PFSK-1 (cell line): ENCODE data around the gene ADNP2.

Experiments
- FOXP2 ChIP-seq: optimal IDR thresholded peaks from 2 replicates; pipeline ENCODE3; 2011; ENCODE audit warnings: borderline replicate concordance, control low read depth, inconsistent platforms; ENCODE audit not compliant: insufficient read depth; ENCODE audit errors: extremely low read length, extremely low read depth
- POLR2AphosphoS5 ChIP-seq: IDR thresholded peaks from 2 replicates; pipeline ENCODE4 v1.6.1; 2012; ENCODE audit warnings: low read depth, mild to moderate bottlenecking, control low read depth, low read length, moderate library complexity
- REST ChIP-seq, 2 experiments: IDR thresholded peaks; 2 replicates each; pipeline versions ENCODE4 v1.6.1 to v1.8.0; 2011 to 2012; ENCODE audit warnings: low read depth in 2 of 2, low read length in 2 of 2, control low read depth in 1 of 2, inconsistent platforms in 1 of 2, mild to moderate bottlenecking in 1 of 2, moderate library complexity in 1 of 2; ENCODE audit not compliant: insufficient read depth in 1 of 2
- SIN3A ChIP-seq: IDR thresholded peaks from 2 replicates; pipeline ENCODE4 v1.6.1; 2012; ENCODE audit warnings: mild to moderate bottlenecking, low read length, moderate library complexity, borderline replicate concordance; ENCODE audit not compliant: insufficient read depth
- TAF1 ChIP-seq: IDR thresholded peaks from 2 replicates; pipeline ENCODE4 v1.6.1; 2012; ENCODE audit warnings: low read length, control low read depth, borderline replicate concordance; ENCODE audit not compliant: insufficient read depth

Gene ADNP2

GRCh38 chr18:80178935-80179818 is 70.1 kb downstream of the ADNP2 start:
- TF ChIP-seq REST (IDR thresholded peaks at IDR 0.05; ENCODE audit: insufficient read depth in 1 of 2, low read depth in 2 of 2, low read length in 2 of 2): no peak
- no peak for TF ChIP-seq POLR2AphosphoS5
- TF ChIP-seq FOXP2: no peak
- TF ChIP-seq SIN3A: no peak
- no peak for TF ChIP-seq TAF1

- TF ChIP-seq REST (IDR thresholded peaks at IDR 0.05; ENCODE audit: insufficient read depth in 1 of 2, low read depth in 2 of 2, low read length in 2 of 2) (no peak), FOXP2 (no peak), TAF1 (no peak), POLR2AphosphoS5 (no peak), SIN3A (no peak)
Measured at GRCh38 chr18:80179857-80180558, 70.9 kb downstream of the ADNP2 start.

GRCh38 chr18:80180778-80181564 is 71.9 kb downstream of the ADNP2 start:
- no peak for TF ChIP-seq SIN3A
- TF ChIP-seq POLR2AphosphoS5: no peak
- TF ChIP-seq TAF1: no peak
- TF ChIP-seq FOXP2: no peak

- TF ChIP-seq POLR2AphosphoS5 (no peak), REST (IDR thresholded peaks at IDR 0.05; ENCODE audit: insufficient read depth in 1 of 2, low read depth in 2 of 2, low read length in 2 of 2) (no peak), SIN3A (no peak), TAF1 (no peak), FOXP2 (no peak)
Measured at GRCh38 chr18:80181642-80182461, 72.8 kb downstream of the ADNP2 start.
